Activated CD8-positive, alpha-beta memory T cell treated with anti-CD3 and anti-CD28 coated beads for 1 hour (primary cell): ENCODE results near the gene OR1J4.

Source experiments
- DNase-seq, 2 donors: peaks; one replicate each; pipeline ENCODE4 v3.0.0-alpha.2; 2020; ENCODE audit warnings: low read depth in 1 of 2; ENCODE audit errors: extremely low read depth in 1 of 2

Gene OR1J4

DNA sequence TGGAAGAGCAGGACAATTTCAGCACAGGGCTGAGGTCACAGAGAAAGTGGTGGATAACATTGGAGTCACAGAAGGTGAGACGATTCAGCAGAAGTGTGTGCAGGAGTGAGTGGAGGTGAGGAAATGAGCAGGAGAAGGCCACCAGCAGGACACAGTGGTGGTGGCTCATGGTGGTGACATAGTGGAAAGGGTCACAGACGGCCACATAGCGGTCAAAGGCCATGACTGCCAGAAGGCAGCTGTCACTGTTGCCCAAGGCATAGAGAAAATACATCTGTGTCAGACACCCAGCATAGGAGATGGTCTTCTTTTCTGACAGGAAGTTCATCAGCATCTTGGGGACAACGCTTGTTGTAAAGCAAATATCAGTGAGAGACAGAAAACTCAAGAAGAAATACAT is 49.0 kb downstream of the OR1J4 start:
- DNase-seq: no peak
